Prostate gland (tissue), 2 donors: ENCODE results near the gene ASB15. TPM values are rescaled to one million over a fixed set of nuclear protein-coding genes. Genes with fewer than 3 reads are reported as not detected.
"Not testable (repeated sequence)": the region's sequence is repeated elsewhere in the genome, so short reads cannot be mapped to it uniquely, and the experiment has no call there.

Experiments used
- DNase-seq: peaks from one replicate; pipeline ENCODE4 v3.0.0-alpha.2; 2019; ENCODE audit warnings: low spot score
- H3K27ac ChIP-seq, 2 donors: fragments of 200-600 bp; sonication (generic); 2 replicates each; pipeline ENCODE4 v1.5.1; 2017 to 2019
- H3K27me3 ChIP-seq: fragments of 200-600 bp; sonication (generic); replicated peaks from 2 replicates; pipeline ENCODE4 v1.5.1; 2019; ENCODE audit not compliant: insufficient read depth
- H3K36me3 ChIP-seq, 2 donors: fragments of 200-600 bp; sonication (generic); 1 replicate in 1 of 2; 2 replicates in 1 of 2; pipeline versions ENCODE4 v1.5.1 to v1.8.1; 2017 to 2019
- H3K4me1 ChIP-seq: fragments of 200-600 bp; sonication (generic); replicated peaks from 2 replicates; pipeline ENCODE4 v1.5.1; 2019
- H3K4me3 ChIP-seq, 2 donors: fragments of 200-600 bp; sonication (generic); 2 replicates each; pipeline ENCODE4 v1.5.1; 2017 to 2019
- H3K9me3 ChIP-seq: fragments of 200-600 bp; sonication (generic); 2 replicates; pipeline ENCODE4 v1.5.1; 2017
- CTCF ChIP-seq, 4 experiments: fragments of 200-600 bp in 2 of 4; fragments of 450-650 bp in 2 of 4; sonication (generic) in 2 of 4; IDR thresholded peaks; 1 replicate in 3 of 4; 2 replicates in 1 of 4; pipeline ENCODE4 v1.5.1; 2016 to 2019; ENCODE audit warnings: antibody characterized with exemption in 4 of 4, mild to moderate bottlenecking in 2 of 4, moderate library complexity in 2 of 4
- POLR2A ChIP-seq: fragments of 450-650 bp; IDR thresholded peaks from one replicate; pipeline ENCODE4 v1.6.1; 2016; ENCODE audit warnings: antibody characterized with exemption, mild to moderate bottlenecking
- POLR2AphosphoS5 ChIP-seq: sonication (generic); formaldehyde crosslinking; IDR thresholded peaks from one replicate; pipeline ENCODE4 v1.6.1; 2017; ENCODE audit warnings: antibody characterized with exemption
- WGBS: methylation state at CpG from one replicate; pipeline ENCODE4 v1.1.5; 2018; 5-methylcytosine and 5-hydroxymethylcytosine counted together
- intact Hi-C: fragments of 100-400 bp; cut with DNase I; formaldehyde crosslinking; loops from one replicate; pipeline ENCODE4 v1.14.2; 2022
- total RNA-seq, 2 donors: library from RNA; depleted of rRNA; stranded (reverse); fragments of >200 nt; gene quantifications; one replicate each; pipeline ENCODE4 v1.1.0, GENCODE V29; 2016

Gene ASB15
- total RNA-seq, 2 donors from 2014 or later, result 1.1 TPM; not detected in 1

- intact Hi-C loops, result loop anchor here (10.0 kb wide), 1 partner anchor 161 kb away; no protein-coding TSS in a partner anchor
- 52% methylated on average over 7 of the region's 7 CpGs for WGBS
- DNase-seq, result no peak
- Histone ChIP-seq H3K9me3 (no peaks in the 10 kb centered on the region), H3K4me1 (peaks cover 3% of the 10 kb centered on the region), H3K4me3 (no peak overlapping the region), H3K27ac (no peak overlapping the region), H3K36me3 (no peaks in the 10 kb centered on the region), H3K27me3 (no peaks in the 10 kb centered on the region)
- no peak for TF ChIP-seq POLR2AphosphoS5
- TF ChIP-seq CTCF (IDR thresholded peaks at IDR 0.05), result no peak
- TF ChIP-seq POLR2A, result no peak
Measured at GRCh38 chr7:123633553-123633952, 31.9 kb downstream of the ASB15 start.

- not testable (repeated sequence) for H3K4me1 ChIP-seq, H3K27ac ChIP-seq, H3K36me3 ChIP-seq, DNase-seq, H3K27me3 ChIP-seq, H3K9me3 ChIP-seq, H3K4me3 ChIP-seq
- WGBS, result 86% methylated on average over 2 of the region's 2 CpGs
- intact Hi-C loops, result loop anchor here (10.0 kb wide), 1 partner anchor 161 kb away; no protein-coding TSS in a partner anchor
Measured at GRCh38 chr7:123634011-123634573, 32.5 kb downstream of the ASB15 start.

GRCh38 chr7:123635551-123636359 is 34.1 kb downstream of the ASB15 start:
- Histone ChIP-seq H3K4me3 (no peak overlapping the region), H3K27me3 (no peaks in the 10 kb centered on the region), H3K36me3 (no peaks in the 10 kb centered on the region), H3K27ac (no peak overlapping the region), H3K4me1 (peaks cover 3% of the 10 kb centered on the region), H3K9me3 (no peaks in the 10 kb centered on the region)
- 50% methylated on average over 4 of the region's 4 CpGs for WGBS
- DNase-seq, result no peak
- TF ChIP-seq POLR2AphosphoS5, result no peak
- TF ChIP-seq CTCF (IDR thresholded peaks at IDR 0.05), result peak in 2 of 4 experiments; percentile 21 to 48
- no peak for TF ChIP-seq POLR2A
- intact Hi-C loops, result loop anchor here (5.0 to 10.0 kb wide), 2 partner anchors 159 to 232 kb away; no protein-coding TSS in a partner anchor

- 37% methylated on average over 3 of the region's 3 CpGs for WGBS
- Histone ChIP-seq H3K4me1 (peaks cover 3% of the 10 kb centered on the region), H3K36me3 (no peaks in the 10 kb centered on the region), H3K27ac (no peak overlapping the region), H3K27me3 (no peaks in the 10 kb centered on the region), H3K9me3 (no peaks in the 10 kb centered on the region), H3K4me3 (no peak overlapping the region)
- intact Hi-C loops, result loop anchor here (5.0 to 10.0 kb wide), 2 partner anchors 158 to 230 kb away; no protein-coding TSS in a partner anchor
- no peak for TF ChIP-seq CTCF (IDR thresholded peaks at IDR 0.05)
- TF ChIP-seq POLR2AphosphoS5, result no peak
- no peak for TF ChIP-seq POLR2A
- DNase-seq, result no peak
Measured at GRCh38 chr7:123637203-123637602, 35.6 kb downstream of the ASB15 start.

- 92% methylated on average over 2 of the region's 2 CpGs for WGBS
Measured at GRCh38 chr7:123637878-123638277, 36.3 kb downstream of the ASB15 start.

More at GRCh38 chr7:123637878-123638277, 36.3 kb downstream of the ASB15 start:
- Histone ChIP-seq H3K36me3 (no peaks in the 10 kb centered on the region), H3K27ac (no peak overlapping the region), H3K27me3 (no peaks in the 10 kb centered on the region), H3K4me3 (no peak overlapping the region), H3K9me3 (no peaks in the 10 kb centered on the region), H3K4me1 (peaks cover 3% of the 10 kb centered on the region)
- TF ChIP-seq POLR2AphosphoS5 (no peak), CTCF (IDR thresholded peaks at IDR 0.05) (no peak), POLR2A (no peak)
- intact Hi-C loops, result loop anchor here (5.0 to 10.0 kb wide), 2 partner anchors 157 to 229 kb away; no protein-coding TSS in a partner anchor
- DNase-seq, result no peak
